IMR-90 (cell line): Measurements from ENCODE around the gene CLEC4G. TPM values are rescaled to one million over a fixed set of nuclear protein-coding genes. Genes with fewer than 3 reads are reported as not detected.

Experiments used
- ATAC-seq: fragments of 200-7000 bp; cut with Tn5 transposase; 2 replicates; pipeline ENCODE4 v1.9.1; 2020; ENCODE audit warnings: low read depth, mild to moderate bottlenecking, moderate library complexity
- BruUV-seq: library from RNA; stranded (reverse); fragments of 400-500 nt; replicated peaks from 2 replicates; lab custom pipeline; 2021; lab: Mats Ljungman, UMichigan
- CTCF ChIA-PET: fragments of 300-600 bp; formaldehyde crosslinking; extraction: SDS; loops from one replicate; lab custom pipeline; 2021; ENCODE audit warnings: antibody characterized with exemption; lab: Yijun Ruan, JAX
- POLR2A ChIA-PET: fragments of 300-600 bp; sonication (Branson Sonifier 250); formaldehyde crosslinking; loops from one replicate; lab custom pipeline; 2022; ENCODE audit warnings: antibody characterized with exemption; ENCODE audit not compliant: unreplicated experiment; lab: Charles Lee
- DNase-seq: peaks from one replicate; pipeline ENCODE4 v3.0.0; 2013
- H2AFZ ChIP-seq: replicated peaks from 2 replicates; pipeline ENCODE3; 2013; ENCODE audit warnings: low read length, mild to moderate bottlenecking; ENCODE audit not compliant: poor library complexity
- H2AK5ac ChIP-seq: 2 replicates; pipeline ENCODE4 v1.6.1; 2013; ENCODE audit warnings: low read depth, low read length, inconsistent platforms
- H2AK9ac ChIP-seq: replicated peaks from 2 replicates; pipeline ENCODE3; 2013; ENCODE audit warnings: mild to moderate bottlenecking, low read depth, low read length, moderate library complexity; ENCODE audit not compliant: poor library complexity
- H2BK120ac ChIP-seq: 2 replicates; pipeline ENCODE4 v1.6.1; 2013; ENCODE audit warnings: low read depth, low read length, inconsistent platforms
- H2BK15ac ChIP-seq: 3 replicates; pipeline ENCODE4 v1.6.1; 2013; ENCODE audit warnings: low read depth, low read length, inconsistent platforms
- H2BK20ac ChIP-seq: 2 replicates; pipeline ENCODE4 v1.6.1; 2013; ENCODE audit warnings: low read depth, mild to moderate bottlenecking, inconsistent platforms, low read length, moderate library complexity
- H2BK5ac ChIP-seq: 2 replicates; pipeline ENCODE4 v1.6.1; 2013; ENCODE audit warnings: mild to moderate bottlenecking, low read depth, low read length, inconsistent platforms; ENCODE audit not compliant: poor library complexity, severe bottlenecking
- H3K14ac ChIP-seq: replicated peaks from 2 replicates; pipeline ENCODE4 v1.6.1; 2013; ENCODE audit warnings: low read depth, low read length, inconsistent platforms
- H3K18ac ChIP-seq: 2 replicates; pipeline ENCODE4 v1.6.1; 2013; ENCODE audit warnings: low read depth, low read length, control low read depth
- H3K23ac ChIP-seq: 2 replicates; pipeline ENCODE4 v1.6.1; 2013; ENCODE audit warnings: low read depth, low read length, inconsistent platforms
- H3K27ac ChIP-seq: 2 replicates; pipeline ENCODE4 v1.5.1; 2013; ENCODE audit warnings: mild to moderate bottlenecking, control low read depth, low read length; ENCODE audit not compliant: insufficient read depth
- H3K27me3 ChIP-seq: 2 replicates; pipeline ENCODE4 v1.6.1; 2013; ENCODE audit warnings: low read length; ENCODE audit not compliant: control insufficient read depth, insufficient read depth
- H3K36me3 ChIP-seq: 2 replicates; pipeline ENCODE4 v1.6.1; 2013; ENCODE audit warnings: low read length, mixed read lengths; ENCODE audit not compliant: control insufficient read depth, insufficient read depth
- H3K4ac ChIP-seq: 2 replicates; pipeline ENCODE4 v1.6.1; 2013; ENCODE audit warnings: low read depth, low read length, inconsistent platforms
- H3K4me1 ChIP-seq: 2 replicates; pipeline ENCODE4 v1.6.1; 2013; ENCODE audit warnings: low read length, mixed read lengths; ENCODE audit not compliant: control insufficient read depth, insufficient read depth
- H3K4me2 ChIP-seq: 2 replicates; pipeline ENCODE4 v1.6.1; 2013; ENCODE audit warnings: low read depth, mild to moderate bottlenecking, control low read depth, low read length, moderate library complexity
- H3K4me3 ChIP-seq: 2 replicates; pipeline ENCODE4 v1.5.1; 2013; ENCODE audit warnings: low read depth, mild to moderate bottlenecking, control low read depth, low read length, moderate library complexity; ENCODE audit not compliant: insufficient read depth
- H3K56ac ChIP-seq: 2 replicates; pipeline ENCODE4 v1.6.1; 2013; ENCODE audit warnings: low read length, inconsistent platforms; ENCODE audit not compliant: insufficient read depth; ENCODE audit errors: extremely low read depth
- H3K79me1 ChIP-seq, 2 experiments: 2 replicates each; pipeline ENCODE4 v1.6.1; 2013; ENCODE audit warnings: low read length in 2 of 2, inconsistent platforms in 1 of 2, low read depth in 1 of 2
- H3K9ac ChIP-seq: 2 replicates; pipeline ENCODE4 v1.6.1; 2013; ENCODE audit warnings: low read depth, low read length, control low read depth
- H3K9me1 ChIP-seq: 2 replicates; pipeline ENCODE4 v1.6.1; 2013; ENCODE audit warnings: low read length, inconsistent platforms; ENCODE audit not compliant: insufficient read depth
- H3K9me3 ChIP-seq: 2 replicates; pipeline ENCODE4 v1.6.1; 2013; ENCODE audit warnings: low read length; ENCODE audit not compliant: control insufficient read depth, insufficient read depth
- H4K20me1 ChIP-seq: 2 replicates; pipeline ENCODE4 v1.6.1; 2013; ENCODE audit warnings: low read length, inconsistent platforms; ENCODE audit not compliant: insufficient read depth
- H4K5ac ChIP-seq: 2 replicates; pipeline ENCODE4 v1.6.1; 2013; ENCODE audit warnings: mild to moderate bottlenecking, low read depth, low read length, control low read depth
- H4K8ac ChIP-seq, 2 experiments: 2 replicates each; pipeline ENCODE4 v1.6.1; 2013; ENCODE audit warnings: low read depth in 2 of 2, low read length in 2 of 2, control low read depth in 1 of 2, inconsistent platforms in 1 of 2
- H4K91ac ChIP-seq: 2 replicates; pipeline ENCODE4 v1.6.1; 2013; ENCODE audit warnings: low read depth, low read length, inconsistent platforms; ENCODE audit not compliant: insufficient read depth
- MXI1 ChIP-seq: IDR thresholded peaks from 2 replicates; pipeline ENCODE4 v1.6.1; 2012; ENCODE audit warnings: low read depth, mild to moderate bottlenecking, low read length, moderate library complexity, borderline replicate concordance
- NFE2L2 ChIP-seq: fragments of 150-350 bp; IDR thresholded peaks from 2 replicates; pipeline ENCODE4 v1.6.1; 2016; ENCODE audit warnings: low read depth, mild to moderate bottlenecking, low read length
- RAD21 ChIP-seq: IDR thresholded peaks from 2 replicates; pipeline ENCODE4 v1.6.1; 2012; ENCODE audit warnings: low read length, improper control_type of control experiment
- RCOR1 ChIP-seq: IDR thresholded peaks from 2 replicates; pipeline ENCODE4 v1.6.1; 2012; ENCODE audit warnings: mild to moderate bottlenecking, low read length, improper control_type of control experiment; ENCODE audit not compliant: insufficient replicate concordance
- RFX5 ChIP-seq: IDR thresholded peaks from 2 replicates; pipeline ENCODE4 v1.8.0; 2012; ENCODE audit warnings: low read depth, mild to moderate bottlenecking, low read length, moderate library complexity
- SMC3 ChIP-seq: fragments of 150-350 bp; IDR thresholded peaks from 2 replicates; pipeline ENCODE4 v1.6.1; 2016; ENCODE audit warnings: low read depth, mild to moderate bottlenecking, antibody characterized with exemption, low read length, moderate library complexity
- WGBS, 2 experiments: methylation state at CpG; one replicate each; pipeline versions ENCODE4 v1.1.5 to v1.1.7; 2013; ENCODE audit warnings: missing lambda C conversion rate in 2 of 2; ENCODE audit not compliant: insufficient read length in 1 of 2; ENCODE audit errors: extremely low coverage in 2 of 2; 5-methylcytosine and 5-hydroxymethylcytosine counted together
- dilution Hi-C: fragments of 300-500 bp; cut with HindIII; formaldehyde crosslinking; loops from one replicate; pipeline ENCODE4 v1.14.3; 2018; ENCODE audit warnings: low sequenced_read_pairs; ENCODE audit not compliant: unreplicated experiment
- in situ Hi-C: fragments of 300-500 bp; cut with MboI; formaldehyde crosslinking; loops from 3 replicates; pipeline ENCODE4 v1.14.3; 2019; ENCODE audit warnings: low sequenced_read_pairs, inconsistent platforms, mixed read lengths
- intact Hi-C: fragments of 100-400 bp; cut with micrococcal nuclease; formaldehyde crosslinking; loops from 2 replicates; pipeline ENCODE4 v1.10.0; 2022
- polyA plus RNA-seq, 3 experiments: library from polyadenylated mRNA; depleted of rRNA; stranded (reverse); fragments of >200 nt; gene quantifications; 2 replicates each; pipeline ENCODE4 v1.2.3, GENCODE V29; 2012; ENCODE audit warnings: low replicate concordance in 1 of 3
- total RNA-seq: library from RNA; depleted of rRNA; stranded (reverse); fragments of >200 nt; gene quantifications from 2 replicates; pipeline ENCODE4 v1.2.3, GENCODE V29; 2012

The CLEC4G gene
- total and polyA plus RNA-seq, 2 of the 4 experiments (the other 2 are of a cell fraction), result not detected

DNA sequence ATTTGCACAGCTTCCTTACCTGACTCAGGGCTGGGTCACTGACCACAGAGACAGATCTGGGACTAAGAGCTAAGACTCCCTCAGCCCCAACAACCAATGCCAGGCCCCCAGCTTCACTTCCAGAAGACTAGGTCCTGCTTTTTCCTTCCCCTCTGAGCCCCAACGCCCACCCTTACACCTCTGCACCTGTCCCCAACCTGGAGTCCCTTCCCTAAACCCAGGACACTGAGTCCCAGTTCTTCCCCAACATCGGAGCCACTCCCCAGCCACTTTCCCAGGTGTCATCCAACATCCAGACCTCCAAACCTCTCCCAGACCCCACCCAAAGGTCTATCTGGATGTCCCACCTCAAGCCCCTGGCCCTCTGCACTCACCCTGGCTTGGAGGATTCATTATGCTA is 32.9 kb downstream of the CLEC4G start:
- H2BK20ac ChIP-seq, result no peak overlapping the region
- H3K23ac ChIP-seq, result no peak overlapping the region
- no peak overlapping the region for H3K14ac ChIP-seq
- no peak overlapping the region for H2AK9ac ChIP-seq
- no peak overlapping the region for H3K27ac ChIP-seq
- ChIA-PET CTCF (interaction anchor here (0.7 to 1.4 kb wide), 2 partner anchors 18 to 83 kb away, joined by 3 to 6 read pairs; partner anchors contain the start of gene TRAPPC5), POLR2A (no interaction called here)
- no peak overlapping the region for H3K9ac ChIP-seq
- H3K4ac ChIP-seq, result no peak overlapping the region
- no TSS peak for BruUV-seq
- H3K9me1 ChIP-seq, result no peaks in the 10 kb centered on the region
- no peak overlapping the region for H2AFZ ChIP-seq
- H3K36me3 ChIP-seq, result no peaks in the 10 kb centered on the region
- in situ Hi-C loops, result no loop called here
- no peak overlapping the region for H3K4me2 ChIP-seq
- H4K8ac ChIP-seq, result no peak overlapping the region
- H2BK120ac ChIP-seq, result no peak overlapping the region
- no peak overlapping the region for H3K56ac ChIP-seq
- H4K5ac ChIP-seq, result no peak overlapping the region
- no peaks in the 10 kb centered on the region for H3K79me1 ChIP-seq
- H3K9me3 ChIP-seq, result no peaks in the 10 kb centered on the region
- dilution Hi-C loops, result no loop called here
- ATAC-seq, result no peak
- H4K20me1 ChIP-seq, result no peaks in the 10 kb centered on the region
- intact Hi-C loops, result no loop called here
- H3K27me3 ChIP-seq, result peaks cover 24% of the 10 kb centered on the region
- H2BK5ac ChIP-seq, result no peak overlapping the region
- TF ChIP-seq RAD21 (no peak), RFX5 (no peak), RCOR1 (no peak), NFE2L2 (no peak), SMC3 (no peak), MXI1 (no peak)
- no peaks in the 10 kb centered on the region for H3K4me1 ChIP-seq
- DNase-seq, result no peak
- H3K18ac ChIP-seq, result no peak overlapping the region
- no peak overlapping the region for H3K4me3 ChIP-seq
- no peak overlapping the region for H2BK15ac ChIP-seq
- WGBS, 2 experiments, result 40% methylated on average over 2 of the region's 2 CpGs; no CpG with 5 or more reads in 1 of the 2 experiments
- H4K91ac ChIP-seq, result no peak overlapping the region
- H2AK5ac ChIP-seq, result no peak overlapping the region
